ENCODE results near the gene CD82.

DNA sequence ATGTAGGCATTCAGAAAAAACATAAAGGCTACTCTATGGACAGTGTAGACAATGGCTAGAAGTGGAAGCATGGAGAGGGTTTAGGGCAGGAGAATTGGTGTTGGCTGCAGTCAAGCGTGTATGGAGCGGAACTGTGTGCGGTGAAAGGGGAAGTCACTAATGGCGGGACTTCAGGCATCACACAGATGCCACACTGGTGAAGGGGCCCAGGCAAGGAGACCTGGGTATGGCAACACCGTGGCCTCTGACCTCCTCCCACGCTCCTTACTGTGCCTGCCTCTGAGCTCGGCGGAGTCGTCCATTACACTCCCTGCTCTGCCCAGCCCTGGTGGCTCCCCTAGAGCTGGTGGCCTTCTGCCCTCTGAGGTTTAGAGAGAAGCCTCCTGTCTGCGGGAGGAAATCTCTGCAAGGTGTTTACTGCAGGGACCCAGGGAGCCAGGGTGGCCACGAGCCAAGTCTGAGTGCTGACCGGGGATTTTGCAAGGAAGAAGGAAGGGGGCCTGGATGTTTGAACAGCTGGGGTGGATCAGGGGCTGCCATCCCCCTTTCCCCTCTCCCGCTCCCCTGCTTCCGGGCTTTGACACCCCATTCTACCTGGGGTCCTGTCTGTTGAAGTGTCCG is 86.2 kb downstream of the CD82 start:
- TF ChIP-seq CTCF (IDR thresholded peaks at IDR 0.05; ENCODE audit: poor library complexity, severe bottlenecking): no peak
- no peak for TF ChIP-seq POLR2AphosphoS5 (IDR thresholded peaks at IDR 0.05)
- no peak for TF ChIP-seq EP300 (conservative IDR thresholded peaks at IDR 0.05; ENCODE audit: poor library complexity, severe bottlenecking)
- no peak for TF ChIP-seq EZH2 (IDR thresholded peaks at IDR 0.05; ENCODE audit: borderline replicate concordance, insufficient read depth, low read length, poor library complexity, severe bottlenecking)
- TF ChIP-seq MXI1 (conservative IDR thresholded peaks at IDR 0.05; ENCODE audit: poor library complexity, severe bottlenecking): no peak
- TF ChIP-seq SMC3 (conservative IDR thresholded peaks at IDR 0.05; ENCODE audit: poor library complexity): no peak
- no peak for TF ChIP-seq TAF1 (IDR thresholded peaks at IDR 0.05; ENCODE audit: low read depth)
- no peak for TF ChIP-seq RAD21 (conservative IDR thresholded peaks at IDR 0.05)

Measured in neural cell (in vitro differentiated cells).